Measurements from ENCODE around the gene LRRC25.

LRRC25 gene

GRCh38 chr19:18345296-18345695 lies 52.1 kb downstream of the LRRC25 start:
- DNase-seq (ENCODE audit: low read depth), result no peak

- DNase-seq (ENCODE audit: low read depth), result no peak
Measured at GRCh38 chr19:18344582-18344950, 52.9 kb downstream of the LRRC25 start.

- no peak for DNase-seq (ENCODE audit: low read depth)
Measured at GRCh38 chr19:18342090-18342632, 55.3 kb downstream of the LRRC25 start.

Data from iris pigment epithelial cell (primary cell).